ENCODE measurements around the gene EDRF1.

DNA sequence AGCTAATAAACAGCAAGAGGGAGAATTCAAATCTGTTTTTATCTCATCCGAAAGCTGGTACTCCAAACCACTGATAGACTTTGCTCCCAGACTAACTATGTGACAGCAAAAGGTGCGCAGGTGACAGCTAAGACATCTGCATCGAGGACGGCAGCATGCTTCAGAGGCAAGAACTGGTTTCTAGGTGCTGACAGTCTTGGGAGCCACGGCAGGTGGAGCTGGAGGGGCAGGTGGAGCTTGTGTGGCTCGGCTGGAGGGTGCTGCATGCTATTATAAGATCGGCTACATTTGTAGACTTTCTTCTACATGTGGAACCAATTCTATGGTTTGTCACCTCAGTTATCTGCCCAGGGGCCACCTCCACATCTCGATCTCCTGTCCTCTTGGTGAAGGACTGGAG, 77.9 kb downstream of the EDRF1 start:
- TF ChIP-seq, protein P1, sequence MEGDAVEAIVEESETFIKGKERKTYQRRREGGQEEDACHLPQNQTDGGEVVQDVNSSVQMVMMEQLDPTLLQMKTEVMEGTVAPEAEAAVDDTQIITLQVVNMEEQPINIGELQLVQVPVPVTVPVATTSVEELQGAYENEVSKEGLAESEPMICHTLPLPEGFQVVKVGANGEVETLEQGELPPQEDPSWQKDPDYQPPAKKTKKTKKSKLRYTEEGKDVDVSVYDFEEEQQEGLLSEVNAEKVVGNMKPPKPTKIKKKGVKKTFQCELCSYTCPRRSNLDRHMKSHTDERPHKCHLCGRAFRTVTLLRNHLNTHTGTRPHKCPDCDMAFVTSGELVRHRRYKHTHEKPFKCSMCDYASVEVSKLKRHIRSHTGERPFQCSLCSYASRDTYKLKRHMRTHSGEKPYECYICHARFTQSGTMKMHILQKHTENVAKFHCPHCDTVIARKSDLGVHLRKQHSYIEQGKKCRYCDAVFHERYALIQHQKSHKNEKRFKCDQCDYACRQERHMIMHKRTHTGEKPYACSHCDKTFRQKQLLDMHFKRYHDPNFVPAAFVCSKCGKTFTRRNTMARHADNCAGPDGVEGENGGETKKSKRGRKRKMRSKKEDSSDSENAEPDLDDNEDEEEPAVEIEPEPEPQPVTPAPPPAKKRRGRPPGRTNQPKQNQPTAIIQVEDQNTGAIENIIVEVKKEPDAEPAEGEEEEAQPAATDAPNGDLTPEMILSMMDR (IDR thresholded peaks at IDR 0.05; ENCODE audit: low read depth, low read length, poor library complexity, severe bottlenecking) = no peak
- no peak for TF ChIP-seq EZH2phosphoT487 (IDR thresholded peaks at IDR 0.05; ENCODE audit: borderline replicate concordance, low read length)

Measured in DOHH2 (cell line).